Ureter (tissue), 1 donor: ENCODE results near the gene SOX1. TPM values are rescaled to one million over a fixed set of nuclear protein-coding genes. Genes with fewer than 3 reads are reported as not detected.

Experiments used
- DNase-seq: peaks from one replicate; pipeline ENCODE4 v3.0.0-alpha.2; 2020; ENCODE audit warnings: low spot score
- total RNA-seq: library from RNA; stranded (reverse); gene quantifications from one replicate; pipeline ENCODE4 v1.2.4, GENCODE V29; 2023
- donor health status: DM: yes; HTN: yes; CAD: no.

SOX1 gene
- total RNA-seq, 1 donor from 2014 or later, result not detected

- DNase-seq, result peak; percentile 18
Observed at GRCh38 chr13:112106478-112107141, 39.7 kb downstream of the SOX1 start.

GRCh38 chr13:112107289-112107688, 40.3 kb downstream of the SOX1 start:
- peak; percentile 32 for DNase-seq

- no peak for DNase-seq
Observed at GRCh38 chr13:112110479-112110878, 43.5 kb downstream of the SOX1 start.

GRCh38 chr13:112111239-112111857, 44.4 kb downstream of the SOX1 start:
- DNase-seq, result no peak

- no peak for DNase-seq
Observed at GRCh38 chr13:112112534-112113276, 45.8 kb downstream of the SOX1 start.

- DNase-seq, result no peak
Observed at GRCh38 chr13:112113348-112113747, 46.4 kb downstream of the SOX1 start.

GRCh38 chr13:112113851-112114250, 46.9 kb downstream of the SOX1 start:
- no peak for DNase-seq

- DNase-seq, result no peak
Observed at GRCh38 chr13:112114391-112114790, 47.4 kb downstream of the SOX1 start.

GRCh38 chr13:112115403-112116091, 48.6 kb downstream of the SOX1 start:
- no peak for DNase-seq

- DNase-seq, result no peak
Observed at GRCh38 chr13:112116187-112116950, 49.4 kb downstream of the SOX1 start.

GRCh38 chr13:112117258-112117954, 50.5 kb downstream of the SOX1 start:
- DNase-seq, result no peak

- DNase-seq, result no peak
Observed at GRCh38 chr13:112117955-112118302, 51.0 kb downstream of the SOX1 start.

GRCh38 chr13:112118451-112119064, 51.6 kb downstream of the SOX1 start:
- no peak for DNase-seq

GRCh38 chr13:112119192-112120030, 52.5 kb downstream of the SOX1 start:
- DNase-seq, result no peak

GRCh38 chr13:112120031-112120373, 53.1 kb downstream of the SOX1 start:
- no peak for DNase-seq
